Astrocyte (in vitro differentiated cells and primary cell): ENCODE data around the gene CCDC68. TPM values are rescaled to one million over a fixed set of nuclear protein-coding genes. Genes with fewer than 3 reads are reported as not detected.

Experiments used
- DNase-seq: peaks from one replicate; pipeline ENCODE4 v3.0.0-alpha.2; 2010; ENCODE audit warnings: low read depth
- FAIRE-seq: peaks from 2 replicates; lab custom pipeline; 2011; peaks lifted over from hg19 to GRCh38; lab: Jason Lieb, UNC
- H2AFZ ChIP-seq: 2 replicates; pipeline ENCODE4 v1.6.0; 2012; ENCODE audit warnings: low read depth, low read length, inconsistent platforms
- H3K27ac ChIP-seq: 2 replicates; pipeline ENCODE4 v1.5.1; 2011; ENCODE audit warnings: low read depth, low read length, inconsistent platforms
- H3K27me3 ChIP-seq: 2 replicates; pipeline ENCODE4 v1.6.0; 2011; ENCODE audit warnings: low read length, inconsistent platforms; ENCODE audit not compliant: insufficient read depth
- H3K36me3 ChIP-seq: 2 replicates; pipeline ENCODE4 v1.5.1; 2011; ENCODE audit warnings: low read length, inconsistent platforms; ENCODE audit not compliant: insufficient read depth
- H3K4me1 ChIP-seq: 2 replicates; pipeline ENCODE4 v1.5.1; 2011; ENCODE audit warnings: low read length, inconsistent platforms; ENCODE audit not compliant: insufficient read depth
- H3K4me2 ChIP-seq: 2 replicates; pipeline ENCODE4 v1.6.0; 2012; ENCODE audit warnings: low read length, inconsistent platforms
- H3K4me3 ChIP-seq: 2 replicates; pipeline ENCODE4 v1.5.1; 2011; ENCODE audit warnings: low read depth, mild to moderate bottlenecking, low read length, inconsistent platforms; ENCODE audit not compliant: insufficient read depth
- H3K79me2 ChIP-seq: 2 replicates; pipeline ENCODE4 v1.6.0; 2012; ENCODE audit warnings: mild to moderate bottlenecking, low read length, inconsistent platforms; ENCODE audit not compliant: insufficient read depth
- H3K9ac ChIP-seq: 2 replicates; pipeline ENCODE4 v1.6.0; 2012; ENCODE audit warnings: mild to moderate bottlenecking, low read length, inconsistent platforms
- H3K9me3 ChIP-seq: 2 replicates; pipeline ENCODE4 v1.5.1; 2012; ENCODE audit warnings: low read depth, mild to moderate bottlenecking, low read length, inconsistent platforms; ENCODE audit not compliant: insufficient read depth
- H4K20me1 ChIP-seq: 2 replicates; pipeline ENCODE4 v1.6.0; 2012; ENCODE audit warnings: low read length, inconsistent platforms; ENCODE audit not compliant: insufficient read depth
- H3K27ac Mint-ChIP-seq: one replicate; pipeline ENCODE4 v1.8.0; 2021; ENCODE audit warnings: mild to moderate bottlenecking, mixed read lengths; ENCODE audit not compliant: unreplicated experiment
- H3K27me3 Mint-ChIP-seq: one replicate; pipeline ENCODE4 v1.8.0; 2021; ENCODE audit warnings: low read depth, mixed read lengths; ENCODE audit not compliant: unreplicated experiment
- H3K36me3 Mint-ChIP-seq: one replicate; pipeline ENCODE4 v1.8.0; 2021; ENCODE audit warnings: low read depth, mixed read lengths; ENCODE audit not compliant: unreplicated experiment
- H3K4me1 Mint-ChIP-seq: one replicate; pipeline ENCODE4 v1.8.0; 2021; ENCODE audit warnings: low read depth, mixed read lengths; ENCODE audit not compliant: unreplicated experiment
- H3K4me3 Mint-ChIP-seq: one replicate; pipeline ENCODE4 v1.8.0; 2021; ENCODE audit warnings: mild to moderate bottlenecking, moderate library complexity, mixed read lengths; ENCODE audit not compliant: unreplicated experiment
- H3K9me3 Mint-ChIP-seq: one replicate; pipeline ENCODE4 v1.8.0; 2021; ENCODE audit warnings: mild to moderate bottlenecking, mixed read lengths; ENCODE audit not compliant: unreplicated experiment
- CTCF ChIP-seq: IDR thresholded peaks from 2 replicates; pipeline ENCODE4 v1.5.1; 2011; ENCODE audit warnings: low read depth, mild to moderate bottlenecking, inconsistent platforms, low read length, moderate library complexity; ENCODE audit not compliant: insufficient read depth
- EZH2 ChIP-seq: IDR thresholded peaks from 2 replicates; pipeline ENCODE4 v1.6.1; 2012; ENCODE audit warnings: mild to moderate bottlenecking, low read length, inconsistent platforms; ENCODE audit not compliant: insufficient read depth
- total RNA-seq: library from RNA; stranded (reverse); gene quantifications from 2 replicates; pipeline ENCODE4 v1.2.1, GENCODE V29; 2021

The CCDC68 gene
- total RNA-seq, 1 donor from 2014 or later, result 2.2 TPM

DNA sequence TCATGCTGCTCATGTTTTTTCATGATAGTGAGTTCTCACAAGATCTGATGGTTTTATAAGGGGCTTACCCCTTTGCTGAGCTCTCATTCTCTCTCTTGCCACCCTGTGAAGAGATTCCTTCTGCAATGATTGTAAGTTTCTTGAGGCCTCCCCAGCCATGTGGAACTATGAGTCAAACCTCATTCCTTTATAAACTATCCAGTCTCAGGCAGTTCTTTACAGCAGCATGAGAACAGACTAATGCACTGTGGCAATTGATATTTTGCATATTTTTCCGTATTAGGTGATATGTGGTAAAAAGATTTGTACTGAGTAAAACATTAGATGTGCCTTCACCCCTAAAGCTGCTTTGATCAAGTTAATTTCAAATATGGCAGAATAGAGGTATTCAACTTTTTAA lies 82.2 kb downstream of the CCDC68 start:
- Histone ChIP-seq H3K9ac (no peak overlapping the region), H2AFZ (no peak overlapping the region), H4K20me1 (no peaks in the 10 kb centered on the region), H3K4me3 (no peak overlapping the region), H3K36me3 (no peaks in the 10 kb centered on the region), H3K9me3 (no peaks in the 10 kb centered on the region), H3K79me2 (no peaks in the 10 kb centered on the region), H3K4me1 (peaks cover 3% of the 10 kb centered on the region), H3K4me2 (no peak overlapping the region), H3K27ac (no peak overlapping the region), H3K27me3 (no peaks in the 10 kb centered on the region)
- Mint-ChIP-seq H3K27ac (no peak overlapping the region), H3K36me3 (no peaks in the 10 kb centered on the region), H3K4me3 (no peak overlapping the region), H3K4me1 (peaks cover 4% of the 10 kb centered on the region), H3K27me3 (no peaks in the 10 kb centered on the region), H3K9me3 (peaks cover 4% of the 10 kb centered on the region)
- FAIRE-seq, result no peak
- TF ChIP-seq EZH2 (no peak), CTCF (no peak)
- no peak for DNase-seq

DNA sequence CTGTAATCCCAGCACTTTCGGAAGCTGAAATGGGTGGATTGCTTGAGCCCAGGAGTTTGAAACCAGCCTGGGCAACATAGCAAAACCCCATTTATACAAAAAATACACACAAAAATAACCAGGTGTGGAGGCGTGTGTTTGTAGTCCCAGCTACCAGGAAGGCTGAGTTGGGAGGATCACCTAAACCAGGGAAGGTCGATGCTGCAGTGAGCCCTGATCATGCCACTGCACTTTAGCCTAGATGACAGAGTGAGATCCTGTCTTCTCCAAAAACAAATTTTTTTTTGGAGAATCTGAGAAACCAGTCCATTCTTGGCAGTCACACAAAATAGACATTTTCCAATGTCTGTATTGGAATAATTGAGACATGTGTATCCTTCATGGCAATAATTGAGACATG lies 84.2 kb downstream of the CCDC68 start:
- no peaks in the 10 kb centered on the region for H4K20me1 ChIP-seq
- H3K9me3 ChIP-seq, result no peaks in the 10 kb centered on the region
- peaks cover 3% of the 10 kb centered on the region for H3K4me1 ChIP-seq
- peaks cover 2% of the 10 kb centered on the region for H3K4me1 Mint-ChIP-seq
- H3K27ac Mint-ChIP-seq, result no peak overlapping the region
- H3K9ac ChIP-seq, result no peak overlapping the region
- no peaks in the 10 kb centered on the region for H3K27me3 ChIP-seq
- H3K9me3 Mint-ChIP-seq, result peaks cover 4% of the 10 kb centered on the region
- no peaks in the 10 kb centered on the region for H3K79me2 ChIP-seq
- FAIRE-seq (no peak), DNase-seq (no peak)
- TF ChIP-seq CTCF, result no peak
- no peak for TF ChIP-seq EZH2
- no peak overlapping the region for H3K27ac ChIP-seq
- no peak overlapping the region for H3K4me3 Mint-ChIP-seq
- no peak overlapping the region for H3K4me2 ChIP-seq
- H3K27me3 Mint-ChIP-seq, result no peaks in the 10 kb centered on the region
- no peaks in the 10 kb centered on the region for H3K36me3 Mint-ChIP-seq
- no peaks in the 10 kb centered on the region for H3K36me3 ChIP-seq
- no peak overlapping the region for H2AFZ ChIP-seq
- H3K4me3 ChIP-seq, result no peak overlapping the region

- FAIRE-seq (no peak), DNase-seq (no peak)
- Histone ChIP-seq H3K79me2 (no peaks in the 10 kb centered on the region), H4K20me1 (no peaks in the 10 kb centered on the region), H3K4me1 (peaks cover 3% of the 10 kb centered on the region), H3K9ac (no peak overlapping the region), H3K27ac (no peak overlapping the region), H3K36me3 (no peaks in the 10 kb centered on the region), H3K27me3 (no peaks in the 10 kb centered on the region), H3K4me3 (no peak overlapping the region), H2AFZ (no peak overlapping the region), H3K4me2 (no peak overlapping the region), H3K9me3 (no peaks in the 10 kb centered on the region)
- peaks cover 4% of the 10 kb centered on the region for H3K9me3 Mint-ChIP-seq
- no peaks in the 10 kb centered on the region for H3K27me3 Mint-ChIP-seq
- H3K36me3 Mint-ChIP-seq, result no peaks in the 10 kb centered on the region
- TF ChIP-seq CTCF, result no peak
- no peak for TF ChIP-seq EZH2
- no peak overlapping the region for H3K27ac Mint-ChIP-seq
- no peaks in the 10 kb centered on the region for H3K4me1 Mint-ChIP-seq
- H3K4me3 Mint-ChIP-seq, result no peak overlapping the region
Measured at GRCh38 chr18:54873884-54874255, 85.4 kb downstream of the CCDC68 start.
